WTC11 (cell line): Measurements from ENCODE around the gene MIEF1. TPM values are rescaled to one million over a fixed set of nuclear protein-coding genes. Genes with fewer than 3 reads are reported as not detected.

Experiments used
- EMX1 ChIP-seq: fragments of 250-450 bp; sonication (Bioruptor Pico); IDR thresholded peaks from 2 replicates; pipeline ENCODE4 v1.8.0; 2021; ENCODE audit warnings: mild to moderate bottlenecking
- ESRRA ChIP-seq: sonication (generic); formaldehyde crosslinking; IDR thresholded peaks from 2 replicates; pipeline ENCODE4 v1.8.1; 2022; ENCODE audit warnings: mild to moderate bottlenecking, missing genetic modification reagents, borderline replicate concordance
- FOXK1 ChIP-seq: sonication (generic); formaldehyde crosslinking; IDR thresholded peaks from 2 replicates; pipeline ENCODE4 v1.8.0; 2022; ENCODE audit warnings: mild to moderate bottlenecking, moderate library complexity, missing genetic modification reagents
- GABPB1 ChIP-seq: sonication (generic); formaldehyde crosslinking; IDR thresholded peaks from 2 replicates; pipeline ENCODE4 v1.8.1; 2023; ENCODE audit warnings: mild to moderate bottlenecking, missing genetic modification reagents
- GRHL2 ChIP-seq: fragments of 250-450 bp; sonication (Bioruptor Pico); IDR thresholded peaks from 2 replicates; pipeline ENCODE4 v1.8.0; 2022; ENCODE audit warnings: mild to moderate bottlenecking, moderate library complexity; ENCODE audit not compliant: insufficient replicate concordance, severe bottlenecking
- IRF2 ChIP-seq: sonication (generic); formaldehyde crosslinking; IDR thresholded peaks from 2 replicates; pipeline ENCODE4 v1.8.0; 2022; ENCODE audit warnings: low read depth, missing genetic modification reagents, borderline replicate concordance
- JAZF1 ChIP-seq: fragments of 250-450 bp; sonication (Bioruptor Pico); IDR thresholded peaks from 2 replicates; pipeline ENCODE4 v1.9.0; 2021; ENCODE audit warnings: moderate library complexity, mild to moderate bottlenecking, inconsistent platforms
- NR3C1 ChIP-seq: sonication (generic); formaldehyde crosslinking; conservative IDR thresholded peaks from 2 replicates; pipeline ENCODE4 v1.8.1; 2023; ENCODE audit warnings: low read depth, mild to moderate bottlenecking, missing genetic modification reagents
- RORB ChIP-seq: fragments of 250-450 bp; sonication (Bioruptor Pico); IDR thresholded peaks from 2 replicates; pipeline ENCODE4 v1.9.0; 2021; ENCODE audit warnings: mild to moderate bottlenecking
- SP1 ChIP-seq: sonication (generic); formaldehyde crosslinking; conservative IDR thresholded peaks from 2 replicates; pipeline ENCODE4 v1.8.1; 2022; ENCODE audit warnings: missing genetic modification reagents
- TEAD1 ChIP-seq: sonication (generic); formaldehyde crosslinking; IDR thresholded peaks from 2 replicates; pipeline ENCODE4 v1.8.0; 2022; ENCODE audit warnings: mild to moderate bottlenecking, missing genetic modification reagents
- ZNF219 ChIP-seq: sonication (generic); formaldehyde crosslinking; IDR thresholded peaks from 2 replicates; pipeline ENCODE4 v1.8.0; 2023; ENCODE audit warnings: missing genetic modification reagents, mild to moderate bottlenecking, borderline replicate concordance
- ZNF317 ChIP-seq: sonication (generic); formaldehyde crosslinking; IDR thresholded peaks from 2 replicates; pipeline ENCODE4 v1.8.1; 2023; ENCODE audit warnings: low read depth, mild to moderate bottlenecking, moderate library complexity, missing genetic modification reagents, borderline replicate concordance
- total RNA-seq: library from RNA; stranded (reverse); gene quantifications from 3 replicates; pipeline ENCODE4 v1.2.3, GENCODE V29; 2021
- TF ChIP-seq, protein P1 (sequence below): sonication (generic); formaldehyde crosslinking; IDR thresholded peaks from 2 replicates; pipeline ENCODE4 v1.8.1; 2023; ENCODE audit warnings: mild to moderate bottlenecking, missing genetic modification reagents
- TF ChIP-seq, protein P2 (sequence below): sonication (generic); formaldehyde crosslinking; IDR thresholded peaks from 2 replicates; pipeline ENCODE4 v1.8.0; 2022; ENCODE audit warnings: missing genetic modification reagents
- TF ChIP-seq, protein P3 (sequence below): sonication (generic); formaldehyde crosslinking; IDR thresholded peaks from 2 replicates; pipeline ENCODE4 v1.8.1; 2023; ENCODE audit warnings: mild to moderate bottlenecking, missing genetic modification reagents
- TF ChIP-seq, protein P4 (sequence below): sonication (generic); formaldehyde crosslinking; IDR thresholded peaks from 2 replicates; pipeline ENCODE4 v1.8.0; 2023; ENCODE audit warnings: mild to moderate bottlenecking, missing genetic modification reagents
- TF ChIP-seq, protein P5 (sequence below): fragments of 250-450 bp; sonication (Bioruptor Pico); IDR thresholded peaks from 2 replicates; pipeline ENCODE4 v2.1.2; 2022; ENCODE audit warnings: mild to moderate bottlenecking, moderate library complexity

Gene MIEF1
- total RNA-seq, 1 experiment from 2014 or later = 38.7 TPM

DNA sequence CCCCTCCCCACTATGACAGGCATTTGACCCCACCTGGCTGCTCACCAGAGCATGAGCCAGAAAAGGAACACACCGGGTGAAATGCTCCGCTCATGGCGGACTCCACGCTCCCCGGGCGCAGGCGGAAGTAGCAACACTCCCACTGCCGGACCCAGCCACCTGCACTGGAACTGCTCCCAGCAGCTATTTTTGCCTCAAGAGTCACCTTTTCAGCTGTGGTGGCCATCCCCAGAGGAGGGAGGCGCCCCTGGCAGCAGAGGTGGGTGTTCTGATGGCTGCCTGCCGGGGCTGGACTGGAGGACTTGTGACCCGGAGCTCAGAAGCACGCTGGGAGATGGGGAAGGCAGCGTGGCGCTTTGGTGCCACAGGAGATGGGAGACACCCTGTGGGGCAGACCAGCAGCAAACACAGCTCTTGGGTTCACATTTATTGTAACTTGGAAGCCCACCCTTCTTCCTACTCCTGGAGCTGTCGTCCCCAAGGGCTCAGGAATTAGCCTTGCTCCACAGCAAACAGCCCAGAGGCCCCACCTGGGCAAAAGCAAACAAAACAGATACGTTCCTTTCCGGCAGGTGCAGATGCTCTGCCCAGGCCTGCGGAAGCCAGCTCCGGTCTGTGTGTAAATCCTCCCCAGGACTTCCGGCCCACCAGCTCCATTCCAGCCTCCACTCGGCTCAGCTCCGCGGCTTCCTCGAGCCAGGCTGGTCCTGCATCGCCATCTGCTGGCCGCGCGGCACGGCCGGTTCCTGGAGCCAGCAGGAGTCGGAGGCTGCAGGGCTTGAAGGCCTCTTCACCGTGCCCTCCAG is 26.8 kb downstream of the MIEF1 start (continued):
- TF ChIP-seq, protein P1, sequence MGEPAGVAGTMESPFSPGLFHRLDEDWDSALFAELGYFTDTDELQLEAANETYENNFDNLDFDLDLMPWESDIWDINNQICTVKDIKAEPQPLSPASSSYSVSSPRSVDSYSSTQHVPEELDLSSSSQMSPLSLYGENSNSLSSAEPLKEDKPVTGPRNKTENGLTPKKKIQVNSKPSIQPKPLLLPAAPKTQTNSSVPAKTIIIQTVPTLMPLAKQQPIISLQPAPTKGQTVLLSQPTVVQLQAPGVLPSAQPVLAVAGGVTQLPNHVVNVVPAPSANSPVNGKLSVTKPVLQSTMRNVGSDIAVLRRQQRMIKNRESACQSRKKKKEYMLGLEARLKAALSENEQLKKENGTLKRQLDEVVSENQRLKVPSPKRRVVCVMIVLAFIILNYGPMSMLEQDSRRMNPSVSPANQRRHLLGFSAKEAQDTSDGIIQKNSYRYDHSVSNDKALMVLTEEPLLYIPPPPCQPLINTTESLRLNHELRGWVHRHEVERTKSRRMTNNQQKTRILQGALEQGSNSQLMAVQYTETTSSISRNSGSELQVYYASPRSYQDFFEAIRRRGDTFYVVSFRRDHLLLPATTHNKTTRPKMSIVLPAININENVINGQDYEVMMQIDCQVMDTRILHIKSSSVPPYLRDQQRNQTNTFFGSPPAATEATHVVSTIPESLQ = no peak
- TF ChIP-seq JAZF1 = no peak
- no peak for TF ChIP-seq EMX1 (CRISPR knock-in tag)
- TF ChIP-seq FOXK1 = peak; percentile 50; the same call in 1 of the 2 replicates
- peak; percentile 89 for TF ChIP-seq TEAD1 (CRISPR knock-in tag)
- TF ChIP-seq, protein P2, sequence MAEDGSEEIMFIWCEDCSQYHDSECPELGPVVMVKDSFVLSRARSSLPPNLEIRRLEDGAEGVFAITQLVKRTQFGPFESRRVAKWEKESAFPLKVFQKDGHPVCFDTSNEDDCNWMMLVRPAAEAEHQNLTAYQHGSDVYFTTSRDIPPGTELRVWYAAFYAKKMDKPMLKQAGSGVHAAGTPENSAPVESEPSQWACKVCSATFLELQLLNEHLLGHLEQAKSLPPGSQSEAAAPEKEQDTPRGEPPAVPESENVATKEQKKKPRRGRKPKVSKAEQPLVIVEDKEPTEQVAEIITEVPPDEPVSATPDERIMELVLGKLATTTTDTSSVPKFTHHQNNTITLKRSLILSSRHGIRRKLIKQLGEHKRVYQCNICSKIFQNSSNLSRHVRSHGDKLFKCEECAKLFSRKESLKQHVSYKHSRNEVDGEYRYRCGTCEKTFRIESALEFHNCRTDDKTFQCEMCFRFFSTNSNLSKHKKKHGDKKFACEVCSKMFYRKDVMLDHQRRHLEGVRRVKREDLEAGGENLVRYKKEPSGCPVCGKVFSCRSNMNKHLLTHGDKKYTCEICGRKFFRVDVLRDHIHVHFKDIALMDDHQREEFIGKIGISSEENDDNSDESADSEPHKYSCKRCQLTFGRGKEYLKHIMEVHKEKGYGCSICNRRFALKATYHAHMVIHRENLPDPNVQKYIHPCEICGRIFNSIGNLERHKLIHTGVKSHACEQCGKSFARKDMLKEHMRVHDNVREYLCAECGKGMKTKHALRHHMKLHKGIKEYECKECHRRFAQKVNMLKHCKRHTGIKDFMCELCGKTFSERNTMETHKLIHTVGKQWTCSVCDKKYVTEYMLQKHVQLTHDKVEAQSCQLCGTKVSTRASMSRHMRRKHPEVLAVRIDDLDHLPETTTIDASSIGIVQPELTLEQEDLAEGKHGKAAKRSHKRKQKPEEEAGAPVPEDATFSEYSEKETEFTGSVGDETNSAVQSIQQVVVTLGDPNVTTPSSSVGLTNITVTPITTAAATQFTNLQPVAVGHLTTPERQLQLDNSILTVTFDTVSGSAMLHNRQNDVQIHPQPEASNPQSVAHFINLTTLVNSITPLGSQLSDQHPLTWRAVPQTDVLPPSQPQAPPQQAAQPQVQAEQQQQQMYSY = peak; percentile 100
- peak; percentile 66 for TF ChIP-seq GABPB1 (CRISPR knock-in tag)
- TF ChIP-seq, protein P3, sequence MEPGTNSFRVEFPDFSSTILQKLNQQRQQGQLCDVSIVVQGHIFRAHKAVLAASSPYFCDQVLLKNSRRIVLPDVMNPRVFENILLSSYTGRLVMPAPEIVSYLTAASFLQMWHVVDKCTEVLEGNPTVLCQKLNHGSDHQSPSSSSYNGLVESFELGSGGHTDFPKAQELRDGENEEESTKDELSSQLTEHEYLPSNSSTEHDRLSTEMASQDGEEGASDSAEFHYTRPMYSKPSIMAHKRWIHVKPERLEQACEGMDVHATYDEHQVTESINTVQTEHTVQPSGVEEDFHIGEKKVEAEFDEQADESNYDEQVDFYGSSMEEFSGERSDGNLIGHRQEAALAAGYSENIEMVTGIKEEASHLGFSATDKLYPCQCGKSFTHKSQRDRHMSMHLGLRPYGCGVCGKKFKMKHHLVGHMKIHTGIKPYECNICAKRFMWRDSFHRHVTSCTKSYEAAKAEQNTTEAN (CRISPR knock-in tag) = peak; percentile 74; the same call in 1 of the 2 replicates
- TF ChIP-seq, protein P4, sequence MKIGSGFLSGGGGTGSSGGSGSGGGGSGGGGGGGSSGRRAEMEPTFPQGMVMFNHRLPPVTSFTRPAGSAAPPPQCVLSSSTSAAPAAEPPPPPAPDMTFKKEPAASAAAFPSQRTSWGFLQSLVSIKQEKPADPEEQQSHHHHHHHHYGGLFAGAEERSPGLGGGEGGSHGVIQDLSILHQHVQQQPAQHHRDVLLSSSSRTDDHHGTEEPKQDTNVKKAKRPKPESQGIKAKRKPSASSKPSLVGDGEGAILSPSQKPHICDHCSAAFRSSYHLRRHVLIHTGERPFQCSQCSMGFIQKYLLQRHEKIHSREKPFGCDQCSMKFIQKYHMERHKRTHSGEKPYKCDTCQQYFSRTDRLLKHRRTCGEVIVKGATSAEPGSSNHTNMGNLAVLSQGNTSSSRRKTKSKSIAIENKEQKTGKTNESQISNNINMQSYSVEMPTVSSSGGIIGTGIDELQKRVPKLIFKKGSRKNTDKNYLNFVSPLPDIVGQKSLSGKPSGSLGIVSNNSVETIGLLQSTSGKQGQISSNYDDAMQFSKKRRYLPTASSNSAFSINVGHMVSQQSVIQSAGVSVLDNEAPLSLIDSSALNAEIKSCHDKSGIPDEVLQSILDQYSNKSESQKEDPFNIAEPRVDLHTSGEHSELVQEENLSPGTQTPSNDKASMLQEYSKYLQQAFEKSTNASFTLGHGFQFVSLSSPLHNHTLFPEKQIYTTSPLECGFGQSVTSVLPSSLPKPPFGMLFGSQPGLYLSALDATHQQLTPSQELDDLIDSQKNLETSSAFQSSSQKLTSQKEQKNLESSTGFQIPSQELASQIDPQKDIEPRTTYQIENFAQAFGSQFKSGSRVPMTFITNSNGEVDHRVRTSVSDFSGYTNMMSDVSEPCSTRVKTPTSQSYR (CRISPR knock-in tag) = no peak
- TF ChIP-seq ZNF219 (CRISPR knock-in tag) = no peak
- no peak for TF ChIP-seq GRHL2 (CRISPR knock-in tag)
- TF ChIP-seq ZNF317 (CRISPR knock-in tag) = no peak
- no peak for TF ChIP-seq IRF2
- TF ChIP-seq NR3C1 (CRISPR knock-in tag) = no peak
- TF ChIP-seq, protein P5, sequence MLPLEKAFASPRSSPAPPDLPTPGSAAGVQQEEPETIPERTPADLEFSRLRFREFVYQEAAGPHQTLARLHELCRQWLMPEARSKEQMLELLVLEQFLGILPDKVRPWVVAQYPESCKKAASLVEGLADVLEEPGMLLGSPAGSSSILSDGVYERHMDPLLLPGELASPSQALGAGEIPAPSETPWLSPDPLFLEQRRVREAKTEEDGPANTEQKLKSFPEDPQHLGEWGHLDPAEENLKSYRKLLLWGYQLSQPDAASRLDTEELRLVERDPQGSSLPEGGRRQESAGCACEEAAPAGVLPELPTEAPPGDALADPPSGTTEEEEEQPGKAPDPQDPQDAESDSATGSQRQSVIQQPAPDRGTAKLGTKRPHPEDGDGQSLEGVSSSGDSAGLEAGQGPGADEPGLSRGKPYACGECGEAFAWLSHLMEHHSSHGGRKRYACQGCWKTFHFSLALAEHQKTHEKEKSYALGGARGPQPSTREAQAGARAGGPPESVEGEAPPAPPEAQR (CRISPR knock-in tag) = no peak
- no peak for TF ChIP-seq RORB (CRISPR knock-in tag)
- 0 out of 2 replicates have a peak, but pooled peaks have one; percentile 64 for TF ChIP-seq ESRRA
- TF ChIP-seq SP1 (CRISPR knock-in tag) = peak; percentile 93
